Glomerular visceral epithelial cell (primary cell): ENCODE data around the gene SH2B3.
"Not testable (repeated sequence)": the region's sequence is repeated elsewhere in the genome, so short reads cannot be mapped to it uniquely, and the experiment has no call there.

ENCODE experiments used
- DNase-seq: peaks from one replicate; pipeline ENCODE4 v3.0.0-alpha.2; 2016; ENCODE audit errors: extremely low spot score

Gene SH2B3

GRCh38 chr12:111405859-111406473 lies at the start of gene SH2B3:
Gene SH2B3, plus strand, starts transcription at chr12:111405923. Its CDS starts 12,223 bp downstream, at chr12:111418146.
- no peak for DNase-seq

- DNase-seq, result no peak
Measured at GRCh38 chr12:111359231-111359913, 46.4 kb upstream of the SH2B3 start.

- no peak for DNase-seq
Measured at GRCh38 chr12:111359914-111360276, 45.8 kb upstream of the SH2B3 start.

GRCh38 chr12:111360325-111360930 lies 45.3 kb upstream of the SH2B3 start:
- DNase-seq, result no peak

GRCh38 chr12:111361073-111361716 lies 44.5 kb upstream of the SH2B3 start:
- no peak for DNase-seq

- DNase-seq, result no peak
Measured at GRCh38 chr12:111361717-111362576, 43.8 kb upstream of the SH2B3 start.

GRCh38 chr12:111362687-111363475 lies 42.8 kb upstream of the SH2B3 start:
- DNase-seq, result no peak

- no peak for DNase-seq
Measured at GRCh38 chr12:111363578-111363977, 42.1 kb upstream of the SH2B3 start.

- DNase-seq, result no peak
Measured at GRCh38 chr12:111366075-111366474, 39.6 kb upstream of the SH2B3 start.

GRCh38 chr12:111366583-111366982 lies 39.1 kb upstream of the SH2B3 start:
- DNase-seq, result no peak

GRCh38 chr12:111367661-111368221 lies 38.0 kb upstream of the SH2B3 start:
- DNase-seq, result no peak

- DNase-seq, result no peak
Measured at GRCh38 chr12:111368291-111368787, 37.4 kb upstream of the SH2B3 start.

- DNase-seq, result peak; percentile 86
Measured at GRCh38 chr12:111368788-111369495, 36.8 kb upstream of the SH2B3 start, which contains the start of gene PHETA1. Gene PHETA1, minus strand, starts transcription at chr12:111369095. Its CDS starts 5,668 bp downstream, at chr12:111363427.

- no peak for DNase-seq
Measured at GRCh38 chr12:111369496-111370220, 36.1 kb upstream of the SH2B3 start.

- not testable (repeated sequence) for DNase-seq
Measured at GRCh38 chr12:111373231-111373630, 32.5 kb upstream of the SH2B3 start.

GRCh38 chr12:111377440-111377839 lies 28.3 kb upstream of the SH2B3 start:
- no peak for DNase-seq

GRCh38 chr12:111379942-111380554 lies 25.7 kb upstream of the SH2B3 start:
- no peak for DNase-seq

- DNase-seq, result no peak
Measured at GRCh38 chr12:111384596-111384995, 21.1 kb upstream of the SH2B3 start.
